Progenitor cell of endocrine pancreas (in vitro differentiated cells): ENCODE data around the gene SPATS2L. TPM values are rescaled to one million over a fixed set of nuclear protein-coding genes. Genes with fewer than 3 reads are reported as not detected.
A peak's percentile ranks its signal among the peaks of the same experiment; 100 is the strongest.

Experiments
- DNase-seq: peaks from one replicate; pipeline ENCODE4 v3.0.0; 2021; ENCODE audit warnings: low spot score; ENCODE audit not compliant: unreplicated experiment
- H3K27ac Mint-ChIP-seq: 2 replicates; pipeline ENCODE4 v1.8.0; 2021; ENCODE audit warnings: mild to moderate bottlenecking, moderate library complexity, mixed read lengths
- H3K27me3 Mint-ChIP-seq: 2 replicates; pipeline ENCODE4 v1.8.0; 2021; ENCODE audit warnings: mixed read lengths
- H3K36me3 Mint-ChIP-seq: 2 replicates; pipeline ENCODE4 v1.8.0; 2022; ENCODE audit warnings: mixed read lengths; ENCODE audit not compliant: insufficient read depth
- H3K4me1 Mint-ChIP-seq: 2 replicates; pipeline ENCODE4 v1.8.0; 2021; ENCODE audit warnings: low read depth, mixed read lengths
- H3K4me3 Mint-ChIP-seq: 2 replicates; pipeline ENCODE4 v1.8.0; 2021; ENCODE audit warnings: low read depth, mild to moderate bottlenecking, moderate library complexity, mixed read lengths
- H3K9me3 Mint-ChIP-seq: 2 replicates; pipeline ENCODE4 v1.8.0; 2021; ENCODE audit warnings: low read depth, mixed read lengths
- total RNA-seq: library from RNA; stranded (reverse); gene quantifications from 2 replicates; pipeline ENCODE4 v1.2.1, GENCODE V29; 2021
- TF ChIP-seq, protein P1 (sequence below): fragments of 200-600 bp; sonication (generic); IDR thresholded peaks from one replicate; pipeline ENCODE4 v1.5.0; 2021; ENCODE audit warnings: antibody characterized with exemption, mild to moderate bottlenecking; ENCODE audit not compliant: unreplicated experiment

SPATS2L gene
- total RNA-seq, 1 donor from 2014 or later, result 110 TPM

DNA sequence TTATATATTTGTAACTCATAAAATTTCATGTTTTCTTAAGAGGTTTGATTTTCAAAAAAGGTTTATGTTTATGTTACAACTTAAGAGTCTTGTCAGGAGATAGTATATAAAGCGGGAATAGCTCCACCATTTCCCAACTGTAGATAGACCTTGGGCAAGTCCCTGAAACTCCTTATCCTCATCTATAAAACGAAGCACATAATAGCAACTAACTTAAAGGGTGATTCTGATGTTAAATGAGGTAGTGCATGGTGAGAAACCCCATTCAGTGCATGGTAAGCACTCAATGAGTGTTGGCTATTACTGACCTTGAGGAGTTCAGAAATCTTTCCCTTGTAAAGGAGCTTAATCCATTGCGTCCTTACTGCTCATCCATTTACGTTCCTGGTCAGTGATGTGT lies 169.3 kb downstream of the SPATS2L start:
- Mint-ChIP-seq H3K4me1 (peaks cover 19% of the 10 kb centered on the region), H3K36me3 (peaks cover 40% of the 10 kb centered on the region), H3K27me3 (no peaks in the 10 kb centered on the region), H3K27ac (no peak overlapping the region), H3K9me3 (no peaks in the 10 kb centered on the region), H3K4me3 (no peak overlapping the region)
- no peak for DNase-seq
- TF ChIP-seq, protein P1, sequence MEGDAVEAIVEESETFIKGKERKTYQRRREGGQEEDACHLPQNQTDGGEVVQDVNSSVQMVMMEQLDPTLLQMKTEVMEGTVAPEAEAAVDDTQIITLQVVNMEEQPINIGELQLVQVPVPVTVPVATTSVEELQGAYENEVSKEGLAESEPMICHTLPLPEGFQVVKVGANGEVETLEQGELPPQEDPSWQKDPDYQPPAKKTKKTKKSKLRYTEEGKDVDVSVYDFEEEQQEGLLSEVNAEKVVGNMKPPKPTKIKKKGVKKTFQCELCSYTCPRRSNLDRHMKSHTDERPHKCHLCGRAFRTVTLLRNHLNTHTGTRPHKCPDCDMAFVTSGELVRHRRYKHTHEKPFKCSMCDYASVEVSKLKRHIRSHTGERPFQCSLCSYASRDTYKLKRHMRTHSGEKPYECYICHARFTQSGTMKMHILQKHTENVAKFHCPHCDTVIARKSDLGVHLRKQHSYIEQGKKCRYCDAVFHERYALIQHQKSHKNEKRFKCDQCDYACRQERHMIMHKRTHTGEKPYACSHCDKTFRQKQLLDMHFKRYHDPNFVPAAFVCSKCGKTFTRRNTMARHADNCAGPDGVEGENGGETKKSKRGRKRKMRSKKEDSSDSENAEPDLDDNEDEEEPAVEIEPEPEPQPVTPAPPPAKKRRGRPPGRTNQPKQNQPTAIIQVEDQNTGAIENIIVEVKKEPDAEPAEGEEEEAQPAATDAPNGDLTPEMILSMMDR, result no peak

DNA sequence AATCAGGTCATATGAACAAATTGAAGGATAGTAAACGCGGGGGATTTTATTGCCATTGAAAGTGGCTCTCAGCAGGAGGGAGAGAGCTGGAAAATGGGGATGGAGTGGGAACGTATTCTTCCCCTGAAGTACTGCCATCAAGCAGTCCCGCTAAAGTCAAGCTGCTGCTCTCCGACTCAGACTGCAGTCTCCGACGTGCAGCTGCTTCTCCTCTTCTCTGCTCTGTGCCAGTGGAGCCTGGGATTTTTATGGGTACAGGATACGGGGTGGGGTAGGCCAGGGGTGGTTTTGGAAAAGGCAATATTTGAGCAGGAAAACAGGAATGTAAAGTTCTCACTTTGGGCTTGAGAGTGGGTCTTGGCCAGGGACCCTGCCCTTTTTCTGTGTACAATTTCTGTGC lies 170.3 kb downstream of the SPATS2L start:
- Mint-ChIP-seq H3K4me3 (no peak overlapping the region), H3K36me3 (peaks cover 36% of the 10 kb centered on the region), H3K27me3 (no peaks in the 10 kb centered on the region), H3K9me3 (no peaks in the 10 kb centered on the region), H3K4me1 (peaks cover 26% of the 10 kb centered on the region), H3K27ac (no peak overlapping the region)
- TF ChIP-seq, protein P1, result no peak
- DNase-seq, result no peak

DNA sequence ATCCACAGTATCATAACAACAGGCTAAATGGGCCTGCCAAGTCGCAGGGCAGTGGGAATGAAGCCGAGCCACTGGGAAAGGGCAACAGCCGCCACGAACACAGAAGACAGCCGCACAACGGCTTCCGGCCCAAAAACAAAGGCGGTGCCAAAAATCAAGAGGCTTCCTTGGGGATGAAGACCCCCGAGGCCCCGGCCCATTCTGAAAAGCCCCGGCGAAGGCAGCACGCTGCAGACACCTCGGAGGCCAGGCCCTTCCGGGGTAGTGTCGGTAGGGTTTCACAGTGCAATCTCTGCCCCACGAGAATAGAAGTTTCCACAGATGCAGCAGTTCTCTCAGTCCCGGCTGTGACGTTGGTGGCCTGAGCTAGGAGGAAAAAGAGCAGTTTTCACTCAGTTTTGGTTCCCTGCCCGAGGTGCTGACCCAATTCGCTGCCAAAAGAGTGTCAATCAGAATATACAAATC lies 171.2 kb downstream of the SPATS2L start:
- Mint-ChIP-seq H3K36me3 (peaks cover 33% of the 10 kb centered on the region), H3K27ac (peak overlapping the region; percentile 43), H3K4me3 (no peak overlapping the region)

DNA sequence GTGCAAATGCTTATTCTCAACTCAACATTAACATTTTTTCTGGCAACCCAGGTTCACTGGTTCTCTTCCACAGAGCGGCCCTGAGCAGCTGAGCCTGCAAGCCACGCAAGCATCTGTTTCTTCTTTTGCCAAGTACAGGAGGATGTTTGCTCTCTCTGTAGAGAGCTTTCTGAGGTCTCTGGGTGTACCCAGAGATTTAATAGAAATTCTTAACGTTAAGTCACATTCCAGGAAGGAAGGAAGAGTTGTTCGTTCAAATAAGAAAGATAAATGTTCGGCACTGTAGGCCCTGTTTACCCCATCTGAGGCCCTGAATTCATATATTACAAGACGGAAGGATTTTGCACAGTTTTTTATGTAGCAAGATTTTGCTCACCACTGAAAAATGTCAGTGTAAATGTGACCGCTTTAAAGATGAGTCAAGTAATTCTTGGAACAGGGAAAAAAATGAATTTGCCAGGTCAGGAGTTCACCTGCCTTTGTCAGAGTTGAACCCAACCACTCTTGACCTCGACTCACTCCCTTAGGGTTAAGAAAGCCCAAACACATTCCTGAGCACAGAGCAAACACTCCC lies 173.3 kb downstream of the SPATS2L start:
- H3K36me3 Mint-ChIP-seq, result peaks cover 22% of the 10 kb centered on the region

More for the DNA sequence above, 171.2 kb downstream of the SPATS2L start:
- Mint-ChIP-seq H3K4me1 (peaks cover 30% of the 10 kb centered on the region), H3K9me3 (no peaks in the 10 kb centered on the region), H3K27me3 (no peaks in the 10 kb centered on the region)
- TF ChIP-seq, protein P1, result no peak
- DNase-seq, result no peak

DNA sequence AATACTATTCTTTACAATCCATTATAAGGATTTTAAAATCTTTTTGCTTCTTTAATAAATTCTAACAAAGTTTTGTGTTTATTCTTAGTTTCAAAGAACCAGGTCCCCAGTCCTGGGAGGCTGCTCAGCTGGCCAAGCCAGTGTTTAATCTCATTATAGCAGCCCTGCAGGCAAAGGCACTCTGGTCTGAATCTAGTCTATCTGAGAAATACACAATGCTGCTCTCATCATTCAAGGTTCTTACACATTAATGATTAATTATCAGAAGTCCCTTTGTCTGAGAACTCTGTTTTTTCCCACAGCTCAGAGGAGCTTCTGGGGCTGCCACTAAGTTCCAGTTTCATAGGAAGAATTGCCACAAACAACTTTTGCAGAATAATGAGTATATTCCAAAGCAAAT lies 175.7 kb downstream of the SPATS2L start:
- peak overlapping the region; percentile 87 for H3K27ac Mint-ChIP-seq
- no peak for DNase-seq
- no peak overlapping the region for H3K4me3 Mint-ChIP-seq
- peaks cover 15% of the 10 kb centered on the region for H3K36me3 Mint-ChIP-seq
- no peaks in the 10 kb centered on the region for H3K9me3 Mint-ChIP-seq
- TF ChIP-seq, protein P1, result no peak
- H3K27me3 Mint-ChIP-seq, result no peaks in the 10 kb centered on the region
- peaks cover 44% of the 10 kb centered on the region for H3K4me1 Mint-ChIP-seq

More for the DNA sequence above, 173.3 kb downstream of the SPATS2L start:
- peak overlapping the region; percentile 0 for H3K4me3 Mint-ChIP-seq
- peaks cover 42% of the 10 kb centered on the region for H3K4me1 Mint-ChIP-seq
- no peaks in the 10 kb centered on the region for H3K9me3 Mint-ChIP-seq
- no peak for DNase-seq
- TF ChIP-seq, protein P1, result no peak
- H3K27ac Mint-ChIP-seq, result peak overlapping the region; percentile 57
- no peaks in the 10 kb centered on the region for H3K27me3 Mint-ChIP-seq
